ENCODE data around the gene CEP20. TPM values are rescaled to one million over a fixed set of nuclear protein-coding genes. Genes with fewer than 3 reads are reported as not detected.

CEP20 gene
- polyA plus RNA-seq, 2 of the 4 experiments (the other 2 are of a cell fraction): 58.7 to 97.5 TPM

DNA sequence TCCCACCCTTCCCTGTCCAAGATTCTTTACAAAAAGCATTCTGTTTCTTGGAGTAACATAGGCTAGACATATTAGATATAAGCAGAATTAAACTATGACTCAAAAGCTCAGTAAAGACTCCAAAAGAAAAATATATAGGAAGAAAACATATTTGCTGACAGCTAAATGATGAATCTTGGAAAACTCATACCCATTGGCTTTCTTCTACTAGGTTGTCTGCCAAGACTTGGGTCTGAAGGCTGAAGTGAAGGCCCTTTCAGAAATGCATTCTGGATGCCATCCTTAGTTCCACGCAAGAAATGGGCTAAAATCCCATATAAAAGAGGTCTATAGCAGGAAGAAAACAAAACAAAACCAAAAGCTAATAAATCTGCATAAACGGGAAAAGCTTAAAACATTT lies 15.1 kb downstream of the CEP20 start (continued):
- TF ChIP-seq, protein P1, sequence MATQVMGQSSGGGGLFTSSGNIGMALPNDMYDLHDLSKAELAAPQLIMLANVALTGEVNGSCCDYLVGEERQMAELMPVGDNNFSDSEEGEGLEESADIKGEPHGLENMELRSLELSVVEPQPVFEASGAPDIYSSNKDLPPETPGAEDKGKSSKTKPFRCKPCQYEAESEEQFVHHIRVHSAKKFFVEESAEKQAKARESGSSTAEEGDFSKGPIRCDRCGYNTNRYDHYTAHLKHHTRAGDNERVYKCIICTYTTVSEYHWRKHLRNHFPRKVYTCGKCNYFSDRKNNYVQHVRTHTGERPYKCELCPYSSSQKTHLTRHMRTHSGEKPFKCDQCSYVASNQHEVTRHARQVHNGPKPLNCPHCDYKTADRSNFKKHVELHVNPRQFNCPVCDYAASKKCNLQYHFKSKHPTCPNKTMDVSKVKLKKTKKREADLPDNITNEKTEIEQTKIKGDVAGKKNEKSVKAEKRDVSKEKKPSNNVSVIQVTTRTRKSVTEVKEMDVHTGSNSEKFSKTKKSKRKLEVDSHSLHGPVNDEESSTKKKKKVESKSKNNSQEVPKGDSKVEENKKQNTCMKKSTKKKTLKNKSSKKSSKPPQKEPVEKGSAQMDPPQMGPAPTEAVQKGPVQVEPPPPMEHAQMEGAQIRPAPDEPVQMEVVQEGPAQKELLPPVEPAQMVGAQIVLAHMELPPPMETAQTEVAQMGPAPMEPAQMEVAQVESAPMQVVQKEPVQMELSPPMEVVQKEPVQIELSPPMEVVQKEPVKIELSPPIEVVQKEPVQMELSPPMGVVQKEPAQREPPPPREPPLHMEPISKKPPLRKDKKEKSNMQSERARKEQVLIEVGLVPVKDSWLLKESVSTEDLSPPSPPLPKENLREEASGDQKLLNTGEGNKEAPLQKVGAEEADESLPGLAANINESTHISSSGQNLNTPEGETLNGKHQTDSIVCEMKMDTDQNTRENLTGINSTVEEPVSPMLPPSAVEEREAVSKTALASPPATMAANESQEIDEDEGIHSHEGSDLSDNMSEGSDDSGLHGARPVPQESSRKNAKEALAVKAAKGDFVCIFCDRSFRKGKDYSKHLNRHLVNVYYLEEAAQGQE (IDR thresholded peaks at IDR 0.05): no peak
- TF ChIP-seq SREBF2 (IDR thresholded peaks at IDR 0.05): no peak
- TF ChIP-seq, protein P2, sequence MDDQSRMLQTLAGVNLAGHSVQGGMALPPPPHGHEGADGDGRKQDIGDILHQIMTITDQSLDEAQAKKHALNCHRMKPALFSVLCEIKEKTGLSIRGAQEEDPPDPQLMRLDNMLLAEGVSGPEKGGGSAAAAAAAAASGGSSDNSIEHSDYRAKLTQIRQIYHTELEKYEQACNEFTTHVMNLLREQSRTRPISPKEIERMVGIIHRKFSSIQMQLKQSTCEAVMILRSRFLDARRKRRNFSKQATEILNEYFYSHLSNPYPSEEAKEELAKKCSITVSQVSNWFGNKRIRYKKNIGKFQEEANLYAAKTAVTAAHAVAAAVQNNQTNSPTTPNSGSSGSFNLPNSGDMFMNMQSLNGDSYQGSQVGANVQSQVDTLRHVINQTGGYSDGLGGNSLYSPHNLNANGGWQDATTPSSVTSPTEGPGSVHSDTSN (IDR thresholded peaks at IDR 0.05): no peak

DNA sequence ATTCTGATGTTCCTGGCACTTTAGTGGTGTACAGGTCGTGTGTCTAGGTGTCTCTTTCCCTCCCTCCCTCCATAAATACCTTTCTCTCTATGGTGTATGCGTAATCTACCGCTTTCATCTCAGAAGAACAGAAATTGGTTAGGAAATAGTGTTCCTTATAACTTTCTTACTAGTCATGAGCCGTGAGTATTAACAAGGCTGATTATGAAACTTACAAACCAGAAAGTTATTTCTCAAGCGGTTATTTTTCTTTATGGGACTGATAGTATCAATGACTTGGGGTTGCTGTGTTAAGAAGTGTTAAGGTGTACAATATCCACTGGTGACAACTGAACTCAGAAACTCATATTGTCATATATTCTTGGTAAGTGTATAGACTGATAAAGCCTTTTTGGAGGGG lies 18.4 kb downstream of the CEP20 start:
- Histone ChIP-seq H3K9me3 (no peaks in the 10 kb centered on the region), H3K27ac (no peak overlapping the region), H3K4me3 (no peak overlapping the region), H3K4me2 (no peak overlapping the region), H3K4me1 (peaks cover 14% of the 10 kb centered on the region)
- FAIRE-seq (no peak), ATAC-seq (no peak), DNase-seq (ENCODE audit: low read depth in 1 of 2, low spot score in 1 of 2) (no peak)
- ChIA-PET POLR2A (no interaction called here), CTCF (no interaction called here)
- TF ChIP-seq, protein P3, sequence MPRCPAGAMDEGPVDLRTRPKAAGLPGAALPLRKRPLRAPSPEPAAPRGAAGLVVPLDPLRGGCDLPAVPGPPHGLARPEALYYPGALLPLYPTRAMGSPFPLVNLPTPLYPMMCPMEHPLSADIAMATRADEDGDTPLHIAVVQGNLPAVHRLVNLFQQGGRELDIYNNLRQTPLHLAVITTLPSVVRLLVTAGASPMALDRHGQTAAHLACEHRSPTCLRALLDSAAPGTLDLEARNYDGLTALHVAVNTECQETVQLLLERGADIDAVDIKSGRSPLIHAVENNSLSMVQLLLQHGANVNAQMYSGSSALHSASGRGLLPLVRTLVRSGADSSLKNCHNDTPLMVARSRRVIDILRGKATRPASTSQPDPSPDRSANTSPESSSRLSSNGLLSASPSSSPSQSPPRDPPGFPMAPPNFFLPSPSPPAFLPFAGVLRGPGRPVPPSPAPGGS (IDR thresholded peaks at IDR 0.05): no peak
- TF ChIP-seq CBX2 (IDR thresholded peaks at IDR 0.05; ENCODE audit: borderline replicate concordance, low read depth): no peak
- TF ChIP-seq MAFK (IDR thresholded peaks at IDR 0.05; ENCODE audit: partially characterized antibody): no peak
- TF ChIP-seq, protein P1 (IDR thresholded peaks at IDR 0.05): no peak
- TF ChIP-seq ZNF302 (CRISPR knock-in tag; IDR thresholded peaks at IDR 0.05): no peak
- no peak for TF ChIP-seq FOSL2 (IDR thresholded peaks at IDR 0.05)
- no peak for TF ChIP-seq FOSL2 (CRISPR knock-in tag; IDR thresholded peaks at IDR 0.05)
- TF ChIP-seq, protein P2 (IDR thresholded peaks at IDR 0.05): no peak
- TF ChIP-seq KDM1A (IDR thresholded peaks at IDR 0.05; ENCODE audit: low read depth): no peak
- TF ChIP-seq JUN (IDR thresholded peaks at IDR 0.05): no peak
- TF ChIP-seq RCOR1 (IDR thresholded peaks at IDR 0.05; ENCODE audit: low read depth, low read length): no peak
- no peak for TF ChIP-seq HOXB13 (CRISPR knock-in tag; IDR thresholded peaks at IDR 0.05; ENCODE audit: low read depth)
- TF ChIP-seq CBX8 (IDR thresholded peaks at IDR 0.05): no peak
- WGBS (ENCODE audit: missing lambda C conversion rate): 90% methylated on average over 5 of the region's 5 CpGs

Measured in A549 (cell line).